Activated T-cell treated with anti-CD3 and anti-CD28 coated beads, Interleukin-2, amount 50 U/mL, for 1 hour (primary cell): ENCODE measurements around the gene PTP4A1.
"Not testable (repeated sequence)": the region's sequence is repeated elsewhere in the genome, so short reads cannot be mapped to it uniquely, and the experiment has no call there.

Experiments
- DNase-seq: peaks from one replicate; pipeline ENCODE4 v3.0.0-alpha.2; 2020

The PTP4A1 gene

DNA sequence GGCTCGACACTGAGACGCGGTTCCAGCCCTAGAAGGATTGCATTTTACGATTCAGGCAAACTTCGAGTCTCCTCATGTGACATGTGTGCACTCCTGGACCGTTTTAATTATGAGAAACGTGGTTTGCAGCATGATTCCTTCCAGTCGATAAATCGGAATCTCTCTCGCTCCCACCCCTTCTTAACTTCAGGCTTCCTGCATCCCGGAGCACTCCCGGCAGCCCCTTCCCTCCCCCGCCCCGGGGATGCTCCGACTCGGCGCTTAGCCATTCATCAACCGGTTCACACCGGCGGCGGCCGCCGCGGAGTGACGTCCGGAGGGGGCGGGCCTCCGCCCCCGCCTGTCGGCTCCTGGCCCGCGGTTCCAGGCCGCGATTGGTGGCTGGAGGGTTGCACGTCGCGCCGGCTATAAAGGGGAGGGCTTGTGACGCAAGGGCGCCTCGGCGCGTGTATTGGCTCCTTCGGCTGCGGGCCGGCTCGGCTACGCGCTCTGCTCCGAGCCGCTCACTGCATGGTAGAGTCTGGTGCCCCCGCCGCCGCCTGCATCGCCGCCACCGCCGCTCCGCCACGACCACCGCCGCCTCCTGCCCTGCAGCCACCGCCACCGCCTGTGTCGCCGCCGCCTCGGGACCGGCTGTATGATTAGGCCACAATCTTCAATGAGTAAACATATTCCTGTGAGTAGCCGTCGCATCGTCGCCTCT, at the start of gene PTP4A1, which contains the start of gene LOC128125822:
TSS of gene PTP4A1 (plus strand) at position 437 of the 703 bp plus-strand sequence. CDS start 4,401 bp downstream, outside the sequence.
TSS of gene LOC128125822 (plus strand) at position 437 of the 703 bp plus-strand sequence.
- DNase-seq = peak; percentile 97

DNA sequence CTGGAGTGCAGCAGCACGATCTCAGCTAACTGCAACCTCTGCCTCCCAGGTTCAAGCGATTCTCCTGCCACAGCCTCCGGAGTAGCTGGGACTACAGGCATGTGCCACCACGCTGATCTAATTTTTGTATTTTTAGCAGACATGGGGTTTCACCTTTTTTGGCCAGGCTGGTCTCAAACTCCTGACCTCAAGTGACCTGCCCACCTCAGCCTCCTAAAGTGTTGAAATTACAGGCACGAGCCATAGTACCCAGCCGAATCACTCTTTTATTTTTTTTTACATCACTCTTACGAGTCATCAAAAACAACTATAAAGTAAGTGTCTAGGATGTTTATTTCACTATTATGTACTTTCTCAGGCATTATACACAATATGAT, 49.4 kb upstream of the PTP4A1 start:
- DNase-seq = not testable (repeated sequence)

DNA sequence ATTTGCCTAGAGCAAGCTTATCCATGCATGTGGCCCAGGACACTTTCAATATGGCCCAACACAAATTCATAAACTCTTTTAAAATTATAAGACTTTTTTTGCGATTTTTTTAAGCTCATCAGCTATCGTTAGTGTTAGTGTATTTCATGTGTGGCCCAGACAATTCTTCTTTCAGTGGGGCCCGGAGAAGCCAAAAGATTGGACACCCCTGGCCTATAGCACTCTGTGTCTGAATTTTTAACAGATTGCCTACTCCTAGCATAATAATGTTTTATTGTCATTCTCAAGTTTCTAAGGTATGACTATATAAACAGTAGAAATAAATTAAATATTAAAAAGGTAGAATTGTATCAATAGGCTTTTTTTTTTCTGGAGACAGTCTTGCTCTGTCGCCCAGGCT, 48.6 kb upstream of the PTP4A1 start:
- DNase-seq = no peak

DNA sequence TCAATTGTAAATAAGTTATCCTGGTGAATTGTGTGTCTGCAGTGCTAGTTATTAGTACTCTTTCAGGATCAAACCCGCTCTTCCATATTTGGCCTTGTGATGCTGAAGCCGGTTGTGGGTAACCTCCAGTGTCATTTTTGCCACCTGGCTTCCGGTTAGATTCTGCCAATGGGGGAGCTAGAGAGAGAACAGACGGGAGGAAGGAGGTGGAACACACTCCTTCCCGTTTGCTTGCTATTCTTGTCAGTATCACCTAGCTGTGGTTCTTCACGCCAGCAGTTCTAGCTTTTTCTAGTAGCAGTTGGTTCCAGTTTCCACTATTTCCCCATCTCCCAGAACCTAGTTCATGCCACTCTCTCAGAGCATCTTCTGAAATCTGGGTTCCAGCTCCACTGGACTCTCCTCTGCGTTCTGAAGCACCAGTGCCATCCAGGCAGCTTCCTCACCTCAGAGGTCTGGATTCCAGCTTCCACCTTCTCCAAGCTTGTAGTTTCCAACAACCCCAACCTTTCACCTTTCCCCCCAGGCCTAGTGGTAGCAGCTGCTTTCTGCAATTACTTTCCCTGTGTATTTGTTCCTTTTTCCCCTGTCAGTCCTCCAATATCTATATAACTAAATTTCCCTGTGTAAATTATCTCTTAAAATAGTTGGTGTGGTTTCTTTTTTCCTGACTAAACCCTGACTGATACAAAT, 46.9 kb upstream of the PTP4A1 start:
- no peak for DNase-seq

DNA sequence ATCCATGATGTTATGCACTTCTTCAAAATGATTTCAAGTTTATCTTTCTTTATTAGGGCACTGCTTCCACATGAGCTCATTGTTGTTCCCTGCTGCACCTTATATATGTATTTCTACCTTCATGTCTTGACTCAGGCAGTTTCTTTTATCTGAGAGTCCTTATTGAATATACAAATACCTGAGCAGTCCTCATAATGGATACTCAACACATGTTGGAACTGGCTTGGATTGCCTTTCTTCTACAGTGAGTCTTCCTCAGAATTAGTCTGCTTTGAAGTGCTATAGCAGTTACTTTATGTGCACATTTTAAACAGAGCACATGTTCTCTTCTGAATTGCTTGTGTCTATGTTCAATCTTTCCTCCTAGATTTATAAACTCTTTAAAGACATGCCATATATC, 45.3 kb upstream of the PTP4A1 start:
- no peak for DNase-seq

DNA sequence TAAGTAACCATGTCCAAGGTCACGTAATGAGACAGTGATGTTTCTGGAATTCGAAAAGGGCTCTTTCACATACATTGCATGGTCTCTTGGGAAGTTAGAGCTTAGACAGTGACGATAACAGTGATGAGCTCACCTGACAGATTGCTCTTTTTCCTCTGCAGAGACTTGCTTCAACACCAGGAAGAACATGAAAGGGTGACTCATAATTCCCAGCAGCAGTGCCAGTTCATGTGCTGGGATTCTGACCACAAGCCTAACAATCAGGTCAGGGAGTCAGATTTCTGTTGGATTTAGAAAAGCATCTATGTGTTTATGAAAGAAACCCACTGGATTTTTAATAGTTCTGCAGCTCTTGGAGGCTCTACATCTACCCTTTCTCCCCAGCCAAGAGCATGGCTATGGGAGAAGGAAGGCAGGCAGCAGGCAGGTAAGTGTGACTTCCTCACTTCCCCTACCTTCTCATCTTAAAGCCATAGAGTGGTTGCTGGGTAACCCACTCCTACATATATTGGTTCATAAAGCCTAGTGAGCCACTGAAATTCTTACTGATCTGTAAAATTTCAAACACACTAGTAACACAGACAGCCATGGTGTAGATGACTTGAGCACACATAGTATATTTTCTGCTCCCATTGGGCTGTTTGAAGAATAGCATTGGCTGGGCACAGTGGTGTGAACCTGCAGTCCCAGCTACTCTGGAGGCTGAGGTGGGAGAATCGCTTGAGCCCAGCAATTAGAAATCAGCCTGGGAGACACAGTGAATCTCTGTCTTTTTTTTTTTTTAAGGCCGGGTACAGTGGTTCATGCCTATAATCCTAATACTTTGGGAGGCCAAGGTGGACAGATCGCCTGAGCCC, 44.4 kb upstream of the PTP4A1 start:
- no peak for DNase-seq

DNA sequence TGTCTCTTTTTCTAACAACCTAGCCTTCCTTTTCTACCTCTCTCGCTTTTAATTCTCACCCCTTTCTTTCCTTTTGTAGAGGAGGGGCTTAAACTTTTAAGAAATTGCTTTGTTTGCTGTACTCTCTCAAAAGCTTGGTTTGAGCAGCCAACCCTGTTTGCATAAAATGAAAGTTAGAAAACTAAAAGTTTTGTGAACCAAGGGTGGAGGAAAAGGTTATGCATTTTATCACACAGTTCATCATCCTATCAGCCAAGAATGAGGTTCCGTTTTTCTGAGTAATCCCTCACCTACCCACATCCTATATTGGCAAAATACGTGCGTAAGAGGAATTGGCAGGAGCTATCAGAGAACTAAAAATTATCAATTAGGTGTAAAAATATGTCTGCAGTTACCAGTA, 42.8 kb upstream of the PTP4A1 start:
- DNase-seq = no peak

DNA sequence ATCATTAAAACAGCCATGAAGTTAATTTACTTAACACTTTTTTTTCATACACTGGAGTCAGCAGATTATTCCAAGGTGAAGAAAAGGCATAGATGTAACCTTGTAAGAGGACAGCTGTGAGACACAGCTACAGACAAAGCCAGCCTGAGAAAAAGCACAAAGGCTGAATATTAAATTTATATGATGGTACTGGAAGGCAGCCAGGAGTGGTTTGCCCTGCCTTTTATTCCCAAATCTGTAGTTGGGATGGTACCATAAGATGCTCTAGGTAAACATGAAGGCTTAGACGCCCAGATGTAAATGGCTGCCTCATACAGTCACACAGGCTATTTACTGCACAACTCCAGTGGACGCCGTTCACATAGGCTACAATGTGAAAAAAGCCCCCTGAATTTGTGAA, 42.1 kb upstream of the PTP4A1 start:
- DNase-seq = no peak

DNA sequence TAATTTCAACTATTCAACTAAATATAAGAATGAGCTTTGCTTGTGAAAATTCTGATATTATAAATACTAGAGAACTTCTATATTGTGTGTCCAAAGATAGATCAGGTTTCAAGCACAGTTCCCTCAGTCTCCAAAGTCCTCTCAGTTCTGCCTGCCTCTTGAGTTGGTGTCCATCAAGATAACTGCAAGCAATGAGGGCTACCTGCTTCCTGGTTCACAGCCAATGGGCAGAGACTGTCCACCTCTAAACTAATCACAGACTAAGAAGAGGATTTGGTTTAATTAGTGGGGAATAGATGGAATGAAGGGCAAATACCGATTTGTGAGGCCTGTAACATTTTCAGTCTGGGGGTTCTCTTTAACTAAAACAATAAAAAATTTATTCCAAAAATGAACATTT, 41.3 kb upstream of the PTP4A1 start:
- no peak for DNase-seq

DNA sequence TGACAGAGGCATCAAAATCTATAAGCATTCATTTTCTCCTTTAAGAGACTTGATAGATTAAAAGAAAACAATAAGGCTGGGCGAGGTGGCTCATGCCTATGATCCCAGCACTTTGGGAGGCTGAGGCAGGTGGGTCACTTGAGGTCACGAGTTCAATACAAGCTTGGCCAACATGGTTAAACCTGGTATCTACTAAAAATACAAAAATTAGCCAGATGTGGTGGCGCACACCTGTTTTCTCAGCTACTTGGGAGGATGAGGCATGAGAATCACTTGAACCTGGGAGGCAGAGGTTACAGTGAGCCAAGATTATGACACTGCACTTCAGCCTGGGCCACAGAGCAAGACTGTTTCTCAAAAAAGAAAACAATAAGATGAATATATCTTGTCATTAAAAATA, 39.3 kb upstream of the PTP4A1 start:
- DNase-seq = no peak

DNA sequence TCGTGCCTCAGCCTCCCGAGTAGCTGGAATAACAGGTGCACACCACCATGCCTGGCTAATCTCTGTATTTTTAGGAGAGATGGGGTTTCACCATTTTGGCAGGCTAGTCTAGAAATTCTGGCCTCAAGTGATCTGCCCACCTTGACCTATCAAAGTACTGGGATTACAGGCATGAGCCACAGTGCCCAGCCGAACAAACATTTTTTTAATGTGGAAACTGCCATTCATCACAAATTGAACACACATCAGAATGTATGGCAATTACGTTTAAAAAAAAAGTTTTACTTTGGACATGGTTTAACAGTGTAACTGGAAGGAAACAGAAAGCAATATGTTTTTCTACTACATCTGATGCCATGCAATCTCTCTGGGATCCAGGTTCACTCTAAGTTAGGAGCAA, 38.3 kb upstream of the PTP4A1 start:
- DNase-seq = no peak

DNA sequence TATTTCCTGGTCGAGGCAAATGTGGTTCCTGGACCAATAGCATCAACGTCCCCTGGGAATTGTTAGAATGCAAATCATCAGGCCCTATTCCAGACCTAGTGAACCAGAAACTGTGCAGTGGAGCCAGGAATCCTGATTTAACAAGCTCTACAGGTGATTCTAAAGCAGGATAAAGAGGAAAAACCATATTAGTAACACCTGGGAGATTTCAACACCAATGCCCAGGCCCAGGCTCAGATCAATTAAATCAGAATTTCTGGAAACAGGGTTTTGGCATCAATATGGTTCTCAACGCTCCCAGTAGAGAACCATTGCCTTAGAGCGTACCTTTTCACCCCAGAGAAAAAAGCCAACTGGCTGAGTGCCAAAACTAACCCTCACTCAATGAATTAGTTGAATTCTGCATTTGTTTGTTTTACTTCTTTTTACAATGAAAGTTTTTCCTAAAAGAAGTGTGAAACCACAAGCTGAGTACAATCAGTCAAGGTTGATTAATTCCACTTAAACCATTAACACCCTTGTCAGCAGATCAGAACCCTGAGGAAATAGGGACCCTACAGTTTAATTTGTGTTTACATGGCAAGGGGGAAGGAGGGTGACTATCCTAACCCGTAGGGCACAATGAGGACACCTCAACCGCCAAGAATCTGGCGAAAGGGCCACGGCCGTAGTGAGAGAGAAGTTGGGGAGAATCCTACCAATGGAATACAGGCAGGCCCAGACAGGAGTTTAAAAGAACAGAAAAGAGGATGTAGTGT, 34.9 kb upstream of the PTP4A1 start:
- DNase-seq = no peak

DNA sequence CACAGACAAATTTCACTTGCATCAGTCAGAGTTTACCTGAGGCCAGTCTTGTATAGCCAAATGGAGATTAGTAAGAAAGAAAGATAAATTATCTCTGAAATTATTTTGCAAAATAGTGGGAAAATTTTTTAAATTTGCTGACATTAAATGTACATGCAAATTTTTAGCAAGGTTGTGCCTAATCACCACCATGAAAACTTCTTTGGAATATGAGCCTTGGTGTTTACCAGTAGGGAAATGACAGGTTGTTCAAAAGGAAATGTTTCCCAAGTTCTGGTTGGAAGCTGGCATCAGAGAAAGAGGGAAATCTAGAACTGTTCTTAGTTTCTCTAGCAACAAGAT, 34.4 kb upstream of the PTP4A1 start:
- DNase-seq = no peak

DNA sequence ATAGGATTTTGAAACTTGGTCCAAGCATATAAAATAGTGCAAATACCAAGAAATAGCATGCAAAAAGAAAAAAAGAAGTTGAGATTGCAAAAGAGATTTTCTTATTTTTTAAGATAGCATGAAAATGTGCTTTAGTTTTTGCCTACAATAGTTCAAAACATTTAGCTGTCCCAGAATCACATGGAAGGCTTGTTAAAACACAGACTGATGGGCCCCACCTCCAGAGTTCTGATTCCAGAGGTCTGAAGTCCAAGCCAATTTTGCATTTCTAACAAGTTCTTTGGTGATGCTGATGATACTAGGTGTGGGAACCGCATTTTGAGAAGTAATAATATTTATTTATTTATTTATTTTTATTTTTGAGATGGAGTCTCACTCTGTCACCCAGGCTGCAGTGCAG, 33.7 kb upstream of the PTP4A1 start:
- no peak for DNase-seq

DNA sequence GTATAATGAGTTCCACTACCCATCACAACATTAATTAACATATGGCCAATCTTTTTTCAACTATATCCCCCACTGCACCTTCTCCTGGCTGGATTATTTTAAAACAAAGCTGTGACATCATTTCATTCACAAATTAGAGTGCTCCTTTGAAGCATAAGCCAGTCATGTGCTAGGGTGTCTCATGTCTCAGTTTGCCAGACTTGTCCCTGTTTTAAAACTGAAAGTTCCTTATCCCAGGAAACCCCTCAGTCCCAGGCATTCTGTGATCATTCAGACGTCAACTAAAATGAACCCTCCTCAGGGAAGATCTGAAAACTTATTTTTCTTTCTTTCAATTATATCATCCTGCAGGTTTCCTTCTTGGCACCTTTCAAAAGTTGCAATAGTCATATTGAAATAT, 29.3 kb upstream of the PTP4A1 start:
- no peak for DNase-seq

DNA sequence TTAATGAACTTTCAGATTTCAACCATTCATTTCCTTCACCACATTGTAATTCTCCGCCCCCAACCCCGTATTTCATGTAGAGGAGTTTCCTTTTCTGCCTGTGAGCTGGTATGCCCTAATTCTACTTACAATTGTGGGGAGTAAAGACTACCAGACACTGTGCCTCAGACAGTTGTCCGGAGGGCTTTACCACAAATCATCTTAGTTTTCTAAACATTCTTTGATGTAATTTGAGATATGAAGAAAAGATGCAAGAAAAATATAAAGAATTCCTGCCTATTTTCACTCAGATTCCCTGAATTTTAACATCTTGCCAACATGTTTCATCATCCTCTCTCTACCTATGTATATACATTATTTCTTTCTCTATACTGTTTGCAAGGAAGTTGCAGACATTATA, 28.3 kb upstream of the PTP4A1 start:
- no peak for DNase-seq

DNA sequence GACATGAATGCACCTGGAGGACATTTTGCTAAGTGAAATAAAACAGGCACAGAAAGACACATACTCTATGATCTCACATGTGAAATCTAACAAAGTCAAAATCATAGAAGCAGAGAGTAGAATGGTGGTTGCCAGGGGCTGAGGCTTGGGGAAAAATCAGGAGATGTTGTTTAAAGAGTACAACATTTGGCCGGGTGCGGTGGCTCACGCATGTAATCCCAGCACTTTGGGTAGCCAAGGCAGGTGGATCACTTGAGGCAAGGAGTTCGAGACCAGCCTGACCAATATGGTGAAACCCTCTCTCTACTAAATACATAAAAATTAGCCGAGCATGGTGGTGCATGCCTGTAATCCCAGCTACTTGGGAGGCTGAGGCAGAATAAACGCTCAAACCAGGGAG, 26.0 kb upstream of the PTP4A1 start:
- no peak for DNase-seq

DNA sequence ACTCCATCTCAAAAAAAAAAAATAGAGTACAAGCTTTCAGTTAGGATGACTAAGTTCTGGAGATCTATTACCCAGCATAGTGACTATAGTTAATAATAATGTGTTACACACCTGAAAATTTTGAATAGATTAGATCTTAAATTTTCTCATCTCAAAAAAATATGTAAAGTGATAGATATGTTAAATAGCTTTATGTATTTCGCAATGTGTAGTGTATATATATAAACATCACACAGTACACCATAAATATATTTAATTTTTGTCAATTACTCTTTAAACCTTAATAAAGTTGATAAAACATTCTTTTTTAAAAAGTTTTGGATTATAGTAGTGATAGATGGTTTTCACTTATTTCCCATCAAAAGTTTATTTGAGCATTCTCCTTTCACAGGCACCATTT, 25.6 kb upstream of the PTP4A1 start:
- DNase-seq = no peak

DNA sequence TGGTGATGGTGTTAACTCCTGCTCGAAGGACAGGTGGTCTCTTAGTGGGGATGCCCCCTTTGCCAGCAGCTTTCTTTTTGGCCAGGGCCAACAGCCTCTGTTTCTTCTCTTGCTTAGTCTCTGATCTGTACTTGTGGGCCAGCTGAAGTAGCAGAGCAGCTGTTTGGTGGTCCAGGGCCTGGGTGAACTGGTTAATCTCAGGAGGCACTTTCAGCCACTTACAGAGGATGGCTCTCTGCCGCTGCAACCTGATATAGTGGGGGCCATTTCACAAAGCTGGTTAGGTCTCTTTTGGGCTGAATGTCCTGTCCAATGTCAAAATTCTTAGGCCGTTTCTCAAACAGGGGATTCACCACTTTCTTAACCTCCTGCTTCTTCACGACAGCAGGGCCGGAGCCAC, 23.2 kb upstream of the PTP4A1 start:
- DNase-seq = no peak

DNA sequence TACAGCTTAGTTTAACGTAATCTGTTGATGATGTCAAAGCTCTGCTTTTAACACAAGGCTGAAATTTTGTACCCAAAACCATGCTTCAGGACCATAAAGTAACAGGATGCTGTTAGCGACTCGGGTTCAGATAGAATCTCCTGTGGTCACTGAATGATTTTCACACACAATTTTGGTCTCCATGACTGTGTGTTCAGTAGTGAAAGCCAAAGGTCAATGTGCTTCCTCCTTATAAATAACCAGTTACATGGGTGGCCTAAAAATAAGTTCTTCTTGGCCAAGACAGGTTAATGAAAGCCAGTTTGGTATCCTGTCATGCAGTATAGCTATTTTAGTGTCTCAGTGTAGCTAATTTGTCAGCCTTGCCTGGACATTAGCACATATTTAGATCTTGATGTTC, 19.1 kb upstream of the PTP4A1 start:
- DNase-seq = no peak

DNA sequence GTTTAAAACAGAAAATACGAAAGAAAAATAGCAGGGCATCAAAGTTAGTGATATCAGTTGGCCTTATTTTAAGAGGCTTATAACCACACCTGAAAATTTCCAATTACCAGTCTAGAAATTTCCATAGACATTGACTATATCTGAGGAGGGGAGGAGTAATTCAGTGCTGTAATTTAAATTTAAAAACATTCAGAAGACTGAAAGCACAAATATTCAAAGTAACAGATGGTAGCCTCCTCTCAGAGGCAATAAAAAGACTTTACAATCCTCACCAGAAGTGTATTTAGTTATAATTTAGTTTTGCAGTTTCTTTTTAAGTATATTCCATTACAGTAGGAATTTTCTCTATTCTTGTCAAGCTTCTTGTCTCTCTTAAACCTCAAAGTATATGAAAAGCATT, 18.4 kb upstream of the PTP4A1 start:
- no peak for DNase-seq

DNA sequence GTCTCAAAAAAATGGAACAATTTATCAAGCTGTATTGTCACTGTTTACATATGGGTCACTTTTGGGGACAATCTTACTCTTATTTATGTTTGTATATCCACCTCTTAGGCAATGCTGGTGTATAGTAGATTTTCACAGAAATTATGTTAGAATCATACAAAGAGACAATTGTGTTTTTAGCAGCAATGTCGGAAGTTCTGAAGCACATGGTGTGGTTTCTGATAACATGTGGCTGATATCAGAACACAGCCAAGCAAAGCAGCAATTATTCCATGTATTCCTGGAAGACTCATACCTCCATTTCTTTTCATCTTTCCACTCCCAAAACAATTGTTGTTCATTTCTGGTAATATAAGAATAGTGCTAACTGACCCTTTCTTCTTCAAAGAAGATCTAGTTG, 17.5 kb upstream of the PTP4A1 start:
- DNase-seq = no peak

DNA sequence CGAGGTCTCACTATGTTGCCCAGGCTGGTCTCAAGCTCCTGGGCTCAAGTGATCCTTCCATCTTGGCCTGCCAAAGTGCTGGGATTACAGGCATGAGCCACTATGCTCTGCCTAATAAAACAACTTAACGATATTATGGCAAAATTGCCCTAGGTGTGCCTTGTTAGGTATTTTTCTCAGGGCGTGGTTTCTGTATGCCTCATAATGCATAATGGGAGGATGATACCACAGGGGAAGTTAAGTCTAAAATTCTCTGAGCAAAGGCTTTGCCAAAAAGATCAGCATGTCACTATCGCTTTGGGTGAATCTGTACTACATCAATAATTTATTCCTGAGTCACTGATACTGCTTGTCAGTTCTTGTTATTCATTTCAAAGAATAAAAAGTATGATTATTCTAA, 15.9 kb upstream of the PTP4A1 start:
- DNase-seq = no peak
